HTR-8/SVneo (cell line): Measurements from ENCODE around the gene UBTD1.

ENCODE experiments used
- DNase-seq: peaks from one replicate; pipeline ENCODE4 v3.0.0; 2011; ENCODE audit warnings: low spot score, mixed read lengths; ENCODE audit not compliant: insufficient read length
- FAIRE-seq: peaks from 2 replicates; lab custom pipeline; 2011; peaks lifted over from hg19 to GRCh38; lab: Jason Lieb, UNC

Gene UBTD1

GRCh38 chr10:97481071-97481470 is 17.7 kb upstream of the UBTD1 start:
- DNase-seq (no peak), FAIRE-seq (no peak)

GRCh38 chr10:97482381-97482780 is 16.3 kb upstream of the UBTD1 start:
- no peak for DNase-seq

GRCh38 chr10:97483506-97483905 is 15.2 kb upstream of the UBTD1 start:
- FAIRE-seq, result peak; percentile 31
- no peak for DNase-seq

More at GRCh38 chr10:97482381-97482780, 16.3 kb upstream of the UBTD1 start:
- FAIRE-seq, result no peak

- DNase-seq (no peak), FAIRE-seq (no peak)
Measured at GRCh38 chr10:97483921-97484320, 14.8 kb upstream of the UBTD1 start.

- FAIRE-seq, result no peak
- DNase-seq, result no peak
Measured at GRCh38 chr10:97485647-97486281, 13.0 kb upstream of the UBTD1 start.

GRCh38 chr10:97490592-97490991 is 8.1 kb upstream of the UBTD1 start:
- FAIRE-seq, result no peak
- DNase-seq, result no peak

GRCh38 chr10:97494151-97494550 is 4.6 kb upstream of the UBTD1 start:
- FAIRE-seq (peak; percentile 16), DNase-seq (no peak)

DNA sequence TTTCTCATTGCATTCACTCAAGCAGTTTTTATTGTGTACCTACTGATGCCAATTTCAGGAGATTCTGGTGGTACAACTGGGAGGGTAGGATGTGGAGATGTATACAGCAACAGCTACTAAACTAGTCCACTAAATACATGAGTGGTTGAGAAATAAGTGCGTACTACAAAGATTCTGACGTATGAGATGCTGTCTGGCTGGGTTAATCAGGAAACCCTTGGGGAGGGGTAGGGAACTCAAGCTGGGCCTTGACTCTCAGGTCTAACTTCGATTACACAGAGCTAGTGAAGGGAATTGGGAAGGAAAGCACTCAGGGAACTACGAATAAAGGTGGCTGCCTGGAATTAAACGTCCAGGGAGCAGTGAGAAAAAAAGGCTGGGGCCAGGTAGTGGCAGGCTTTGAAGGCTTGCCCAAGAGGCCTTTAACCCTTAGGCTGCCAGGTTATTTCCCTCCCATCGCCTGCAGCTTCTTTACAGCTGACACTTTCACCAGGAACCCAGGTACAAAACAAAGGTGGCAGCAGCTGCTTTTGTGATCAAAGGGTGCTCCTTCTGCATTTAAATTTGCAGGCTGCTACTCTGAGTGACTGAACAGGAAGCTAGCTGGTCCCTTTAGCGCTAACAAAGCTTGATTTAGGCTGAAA is 3.7 kb upstream of the UBTD1 start:
- FAIRE-seq, result no peak
- no peak for DNase-seq

GRCh38 chr10:97497572-97498075 is 1.1 kb upstream of the UBTD1 start:
- DNase-seq (peak; percentile 88), FAIRE-seq (peak; percentile 93)

GRCh38 chr10:97498076-97498840 is 466 bp upstream of the UBTD1 start, which contains the start of gene MMS19:
TSS of gene MMS19 (minus strand) at chr10:97498422. CDS start at chr10:97498384, 38 bp downstream.
- FAIRE-seq (peak; percentile 96), DNase-seq (peak; percentile 98)

DNA sequence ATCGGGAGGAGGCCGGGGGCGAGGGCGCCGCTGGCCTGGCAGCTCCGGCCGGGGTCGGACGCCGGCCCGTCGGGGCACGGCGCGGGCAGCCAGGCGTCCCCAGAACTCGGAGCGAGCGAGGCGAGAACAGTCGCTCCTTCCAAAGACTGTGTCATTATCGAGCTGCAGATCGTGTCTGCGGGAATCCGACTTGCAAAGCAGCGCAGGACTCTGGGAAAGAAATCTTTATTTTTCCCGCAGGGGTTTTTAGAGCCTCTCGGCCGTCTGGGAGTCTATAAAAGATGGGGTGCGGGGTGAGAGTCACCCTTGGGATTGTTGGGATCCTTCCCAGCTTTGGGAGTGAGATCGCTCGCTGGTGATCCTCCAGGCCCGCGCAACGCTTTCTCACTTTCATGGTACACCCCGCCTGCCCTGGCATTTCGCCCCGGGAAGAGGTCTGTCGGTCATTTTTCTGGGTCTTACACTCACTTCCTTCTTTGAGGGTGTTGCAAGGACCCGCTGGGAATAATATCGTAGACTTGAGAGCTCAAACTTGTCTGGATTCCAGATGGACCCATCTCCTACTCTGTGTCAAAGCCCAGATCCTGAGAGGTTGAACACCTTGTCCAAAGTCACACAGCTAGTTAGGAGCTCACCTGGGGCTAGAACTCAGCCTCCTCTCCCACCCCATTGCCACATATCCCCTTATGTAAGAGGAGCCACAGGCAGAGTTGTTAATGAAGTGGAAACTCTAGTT is 1.0 kb downstream of the UBTD1 start:
- peak; percentile 24 for DNase-seq

DNA sequence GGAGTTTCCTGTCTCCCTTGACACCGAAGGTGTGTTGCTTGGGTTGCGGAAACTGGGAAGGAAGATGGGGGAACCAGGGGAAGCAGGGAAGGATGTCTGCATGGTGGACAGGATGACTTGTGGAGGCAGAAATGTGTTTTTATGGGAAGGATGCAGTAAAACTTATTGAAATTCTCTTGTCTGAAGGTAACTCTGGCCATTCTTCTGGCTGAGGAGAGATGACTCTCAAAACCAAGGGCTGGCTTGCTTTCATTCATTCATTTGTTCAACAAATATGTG is 1.5 kb downstream of the UBTD1 start:
- DNase-seq (no peak), FAIRE-seq (no peak)

More for the DNA sequence above, 1.0 kb downstream of the UBTD1 start:
- FAIRE-seq, result no peak

DNA sequence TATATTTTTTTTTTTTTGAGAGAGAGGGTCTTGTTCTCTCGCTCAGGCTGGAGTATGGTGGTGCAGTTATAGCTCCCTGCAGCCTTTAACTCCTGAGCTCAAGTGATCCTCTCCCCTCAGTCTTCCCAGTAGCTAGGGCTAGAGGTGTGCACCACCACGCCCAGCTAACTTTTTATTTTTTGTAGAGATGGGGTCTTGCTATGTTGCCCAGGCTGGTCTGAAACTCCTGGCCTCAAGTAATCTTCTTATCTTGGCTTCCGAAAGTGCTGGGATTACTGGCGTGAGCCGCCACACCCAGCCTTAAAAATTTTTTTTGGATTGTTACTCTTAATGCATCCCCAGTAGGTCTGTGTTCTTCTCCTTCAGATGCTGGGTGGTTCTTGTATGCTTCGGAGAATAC is 4.2 kb downstream of the UBTD1 start:
- FAIRE-seq (no peak), DNase-seq (no peak)

DNA sequence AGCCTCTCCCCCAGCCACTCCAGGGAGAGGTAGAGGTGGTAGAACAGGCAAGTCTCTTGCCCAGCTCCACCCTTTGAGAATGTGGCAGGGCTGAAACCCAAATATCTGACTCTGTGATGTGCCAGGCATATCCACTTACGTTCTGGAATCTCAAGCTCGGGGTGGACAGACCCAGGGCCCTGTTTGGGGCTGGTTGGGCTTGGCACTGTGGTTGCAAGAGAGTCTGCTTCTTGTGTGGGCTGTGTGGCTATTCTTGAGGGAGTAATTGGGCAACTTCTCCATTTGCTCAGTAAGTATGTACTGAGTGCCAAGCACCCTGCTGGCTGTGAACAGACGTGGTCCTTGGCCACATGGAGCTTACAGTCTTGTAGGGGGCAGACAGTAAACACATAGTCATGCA is 4.7 kb downstream of the UBTD1 start:
- FAIRE-seq, result no peak

GRCh38 chr10:97505152-97505551 is 6.4 kb downstream of the UBTD1 start:
- no peak for DNase-seq
- FAIRE-seq, result no peak

More for the DNA sequence above, 4.7 kb downstream of the UBTD1 start:
- DNase-seq, result no peak

DNA sequence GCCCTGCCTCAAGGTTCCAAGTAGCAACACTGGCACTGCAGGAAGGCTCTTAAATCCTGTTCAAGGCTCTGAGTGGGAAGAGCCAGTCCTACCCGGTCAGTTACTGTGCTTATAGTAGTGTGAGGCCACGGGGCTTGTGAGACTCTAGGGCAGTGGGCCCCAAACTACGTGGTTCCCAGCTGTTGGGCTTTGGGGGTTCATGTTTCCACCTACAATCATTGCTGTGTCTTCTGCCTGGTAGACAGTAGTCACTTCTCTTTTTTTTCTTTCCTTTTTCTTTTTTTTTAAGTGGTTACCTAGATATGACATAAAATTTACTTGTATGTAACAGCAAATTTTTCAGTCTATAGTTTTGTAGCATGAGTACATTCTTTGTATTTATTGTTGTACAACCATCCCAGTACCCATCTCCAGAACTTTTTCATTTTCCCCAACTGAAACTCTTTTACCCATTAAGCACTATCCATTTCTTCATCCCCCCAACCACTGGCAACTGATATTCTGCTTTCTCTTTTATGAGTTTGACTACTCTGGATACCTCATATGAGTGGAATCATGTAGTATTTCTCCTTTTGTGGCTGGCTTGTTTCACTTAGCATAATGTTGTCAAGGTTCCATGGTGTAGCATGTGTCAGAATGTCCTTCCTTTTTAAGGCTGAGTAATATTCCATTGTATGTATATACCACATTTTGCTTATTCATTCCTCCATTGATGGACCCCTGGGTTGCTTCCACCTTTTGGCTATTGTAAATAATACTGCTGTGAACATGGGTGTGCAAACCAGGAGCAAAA is 7.7 kb downstream of the UBTD1 start:
- FAIRE-seq (no peak), DNase-seq (no peak)

GRCh38 chr10:97508342-97508741 is 9.6 kb downstream of the UBTD1 start:
- FAIRE-seq (no peak), DNase-seq (no peak)

DNA sequence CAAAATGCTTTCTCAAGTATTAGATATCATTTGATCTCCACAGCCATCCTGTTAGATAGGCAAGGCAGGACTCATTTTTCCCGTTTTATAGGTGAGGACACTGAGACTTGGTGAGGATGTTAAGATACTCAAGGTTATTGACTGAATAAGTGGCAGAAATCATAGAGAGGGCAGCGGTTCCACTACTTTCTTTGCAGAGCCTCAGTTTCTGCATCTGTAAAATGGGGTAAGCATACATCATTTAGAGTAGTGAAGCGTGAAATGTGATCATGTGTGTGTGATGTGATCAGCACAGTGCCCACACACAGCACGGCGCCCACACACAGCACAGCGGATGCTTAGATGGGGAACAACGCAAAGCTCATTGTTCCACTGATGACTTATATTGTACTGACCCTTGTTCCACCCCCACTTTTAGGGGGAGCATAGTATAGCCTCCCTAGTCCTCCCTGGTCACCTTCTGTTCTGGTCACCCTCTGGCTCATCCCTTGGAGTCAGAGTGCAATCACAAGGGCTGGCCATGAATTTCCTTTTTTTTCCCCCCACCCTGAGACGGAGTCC is 10.5 kb downstream of the UBTD1 start:
- no peak for DNase-seq
- FAIRE-seq, result no peak

DNA sequence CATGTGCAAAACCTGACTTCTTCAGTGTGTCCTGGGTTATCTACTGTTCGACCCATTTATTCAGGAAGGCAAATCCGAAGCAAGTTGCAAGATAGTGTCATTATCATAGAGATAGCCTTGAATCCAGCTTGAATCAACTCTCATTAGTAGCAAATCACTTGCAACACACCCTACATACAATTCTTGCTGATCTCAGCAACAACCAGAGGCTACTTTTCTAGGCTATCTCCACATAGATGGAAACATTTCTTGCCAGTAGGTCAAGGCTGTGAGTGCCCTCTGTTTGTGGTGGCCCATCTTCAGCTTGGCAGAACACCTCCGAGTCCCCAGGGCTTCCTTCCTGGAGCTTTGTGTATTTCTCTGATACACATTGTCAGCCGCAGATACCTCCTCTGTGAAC is 12.0 kb downstream of the UBTD1 start:
- FAIRE-seq, result no peak

More for the DNA sequence above, 12.0 kb downstream of the UBTD1 start:
- no peak for DNase-seq
